NCI-H2029 (cell line): ENCODE measurements around the gene ZNF543.
"Not testable (repeated sequence)": the region's sequence is repeated elsewhere in the genome, so short reads cannot be mapped to it uniquely, and the experiment has no call there.

Source experiments
- DNase-seq: peaks from one replicate; lab custom pipeline; 2025; lab: John Stamatoyannopoulos, UW

The ZNF543 gene

DNA sequence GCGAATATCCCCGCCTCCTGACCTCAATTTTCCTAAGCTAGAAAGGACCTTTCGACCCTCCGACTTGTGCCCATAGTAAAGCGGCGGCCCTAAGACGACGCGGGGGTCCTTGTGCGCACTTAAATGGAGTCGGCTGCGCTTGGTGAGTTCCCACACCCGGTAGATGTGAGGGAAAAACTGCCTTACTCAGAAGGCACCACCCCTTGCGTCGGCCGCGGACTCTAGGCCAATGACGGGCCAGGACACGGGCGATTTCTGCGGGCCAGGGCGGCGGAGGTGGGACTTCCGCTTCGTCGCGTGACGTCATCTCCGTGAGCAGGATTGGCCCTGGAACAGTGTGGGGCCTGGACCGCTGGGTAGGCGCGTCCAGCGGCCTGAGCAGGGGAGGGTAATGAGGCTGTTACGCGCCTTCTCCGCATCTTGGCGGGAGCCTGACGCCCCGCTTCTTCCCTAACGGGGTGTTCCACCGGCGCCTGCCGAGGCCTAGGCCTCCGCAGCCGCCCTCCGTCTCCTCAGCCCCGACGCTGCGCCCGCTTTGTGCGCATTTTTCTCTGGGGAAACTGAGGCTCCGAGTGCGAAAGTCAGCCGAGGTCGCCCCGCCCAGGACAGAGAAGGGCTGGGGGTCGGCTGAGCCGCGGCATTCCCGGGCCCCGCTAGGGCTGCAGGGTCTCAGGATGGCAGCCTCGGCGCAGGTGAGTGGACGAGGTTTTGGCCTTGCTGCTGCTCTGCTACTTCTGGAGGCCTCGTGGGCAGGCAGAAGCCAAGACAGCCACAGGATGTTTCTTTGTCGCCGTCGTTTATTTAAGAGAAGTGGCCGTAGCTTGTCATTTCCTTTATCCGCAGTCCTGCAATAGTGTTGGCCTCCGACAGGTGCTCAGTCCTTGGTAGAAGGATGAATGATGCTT, at the start of gene ZNF543:
ZNF543 (plus strand) TSS at position 293 of the 905 bp plus-strand sequence; CDS start at position 675, 382 bp downstream.
- DNase-seq = peak; percentile 94

DNA sequence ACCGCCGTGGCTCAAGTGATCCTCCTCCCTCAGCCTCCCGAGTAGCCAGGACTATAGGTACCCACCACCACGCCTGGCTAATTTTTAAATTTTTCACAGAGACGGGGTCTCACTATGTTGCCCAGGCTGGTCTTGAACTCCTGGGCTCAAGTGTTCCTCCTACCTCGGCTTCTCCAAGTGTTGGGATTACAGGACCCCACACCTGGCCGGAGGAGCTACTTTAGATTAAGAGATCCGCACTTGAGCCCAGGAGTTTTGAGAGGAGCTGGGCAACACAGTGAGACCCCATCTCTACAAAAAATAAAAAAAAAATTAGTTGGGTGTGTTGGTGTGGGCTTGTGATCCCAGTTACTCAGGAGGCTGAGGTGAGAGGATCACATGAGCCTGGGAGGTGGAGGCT, 49.0 kb upstream of the ZNF543 start:
- no peak for DNase-seq

DNA sequence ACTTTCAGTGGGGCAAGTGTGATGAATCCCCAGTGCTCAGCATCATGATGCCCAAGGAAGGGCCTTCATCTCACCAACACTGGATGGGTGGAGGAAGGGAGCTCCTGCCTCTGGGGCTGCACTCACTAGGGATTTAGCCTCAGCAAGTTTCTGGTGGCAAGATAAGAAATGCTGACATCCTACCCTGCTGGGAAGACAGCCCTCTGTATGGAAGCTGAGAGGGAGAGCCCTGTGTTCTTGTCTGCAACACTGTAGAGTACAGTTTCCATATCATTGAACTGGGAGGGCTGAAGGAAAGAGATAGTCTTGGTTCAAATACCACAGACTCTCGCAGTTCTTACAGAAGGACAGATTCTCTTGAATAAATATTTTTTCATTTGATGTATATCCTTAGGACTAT, 47.3 kb upstream of the ZNF543 start:
- DNase-seq = no peak

DNA sequence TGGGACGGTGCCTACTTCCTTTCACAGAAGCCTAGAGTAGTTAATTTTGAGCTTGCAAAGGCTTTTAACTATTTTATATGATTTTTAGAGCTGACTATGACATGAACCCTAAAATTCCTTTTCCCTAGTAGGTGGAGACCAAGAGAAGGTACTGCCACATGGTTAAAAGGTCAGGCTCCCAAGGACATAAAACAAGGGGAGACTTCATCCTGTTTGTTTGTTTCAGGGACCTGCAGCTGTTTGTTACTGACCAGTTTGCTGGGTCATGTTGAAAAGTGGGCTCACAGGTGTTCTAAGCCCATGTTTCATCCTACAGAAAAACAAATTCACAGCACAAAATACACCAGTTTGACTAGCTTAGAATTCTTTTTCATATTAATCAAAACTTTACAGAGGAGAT, 43.8 kb upstream of the ZNF543 start:
- DNase-seq = no peak

DNA sequence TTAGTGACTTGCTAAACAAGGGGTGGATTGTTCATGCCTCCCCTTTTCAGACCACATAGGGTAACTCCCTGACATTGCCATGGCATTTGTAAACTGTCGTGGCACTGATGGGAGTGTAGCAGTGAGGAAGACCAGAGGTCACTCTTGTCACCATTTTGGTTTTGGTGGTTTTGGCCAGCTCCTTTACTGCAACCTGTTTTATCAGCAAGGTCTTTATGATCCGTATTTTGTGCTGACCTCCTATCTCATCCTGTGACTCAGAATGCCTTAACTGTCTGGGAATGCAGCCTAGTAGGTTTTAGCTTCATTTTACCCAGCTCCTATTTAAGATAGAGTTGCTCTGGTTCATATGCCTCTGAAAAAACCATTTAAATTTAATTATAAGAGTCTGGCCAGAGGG, 41.8 kb upstream of the ZNF543 start:
- not testable (repeated sequence) for DNase-seq

DNA sequence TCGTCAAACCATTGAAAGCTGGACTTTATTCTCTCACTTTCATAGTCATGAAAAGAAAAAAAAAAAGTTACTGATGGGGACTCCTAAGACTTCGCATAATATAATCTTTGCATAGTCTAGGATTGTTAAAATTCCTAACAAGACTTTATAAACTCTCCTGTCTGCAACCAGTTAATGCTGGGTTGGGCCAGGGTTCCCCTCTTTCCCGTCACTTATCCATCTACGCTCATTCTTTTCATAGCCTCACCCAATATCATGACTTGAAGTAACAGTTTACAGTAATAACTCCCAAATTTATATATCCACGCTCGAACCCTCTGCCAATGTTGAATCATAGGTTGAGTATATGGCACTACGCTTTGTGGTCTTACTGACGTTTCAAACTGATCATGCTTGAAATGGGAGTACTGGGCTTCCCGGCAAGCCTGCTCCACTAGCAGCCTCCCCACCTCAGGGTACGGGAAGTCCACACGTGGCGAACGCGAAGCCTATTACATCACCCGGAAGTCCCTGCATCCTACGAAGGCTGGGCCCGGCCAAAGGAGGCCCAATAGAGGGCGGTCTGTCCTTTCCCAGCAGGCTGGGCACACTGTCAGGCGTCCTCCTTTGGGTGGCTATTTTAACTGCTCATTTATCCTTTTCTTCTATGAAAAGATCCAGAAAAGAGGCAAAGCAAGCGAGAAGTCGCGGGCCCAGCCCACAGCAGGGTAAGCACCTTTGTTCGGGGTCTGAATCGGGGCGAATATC, 40.7 kb upstream of the ZNF543 start:
- DNase-seq = peak; percentile 96

DNA sequence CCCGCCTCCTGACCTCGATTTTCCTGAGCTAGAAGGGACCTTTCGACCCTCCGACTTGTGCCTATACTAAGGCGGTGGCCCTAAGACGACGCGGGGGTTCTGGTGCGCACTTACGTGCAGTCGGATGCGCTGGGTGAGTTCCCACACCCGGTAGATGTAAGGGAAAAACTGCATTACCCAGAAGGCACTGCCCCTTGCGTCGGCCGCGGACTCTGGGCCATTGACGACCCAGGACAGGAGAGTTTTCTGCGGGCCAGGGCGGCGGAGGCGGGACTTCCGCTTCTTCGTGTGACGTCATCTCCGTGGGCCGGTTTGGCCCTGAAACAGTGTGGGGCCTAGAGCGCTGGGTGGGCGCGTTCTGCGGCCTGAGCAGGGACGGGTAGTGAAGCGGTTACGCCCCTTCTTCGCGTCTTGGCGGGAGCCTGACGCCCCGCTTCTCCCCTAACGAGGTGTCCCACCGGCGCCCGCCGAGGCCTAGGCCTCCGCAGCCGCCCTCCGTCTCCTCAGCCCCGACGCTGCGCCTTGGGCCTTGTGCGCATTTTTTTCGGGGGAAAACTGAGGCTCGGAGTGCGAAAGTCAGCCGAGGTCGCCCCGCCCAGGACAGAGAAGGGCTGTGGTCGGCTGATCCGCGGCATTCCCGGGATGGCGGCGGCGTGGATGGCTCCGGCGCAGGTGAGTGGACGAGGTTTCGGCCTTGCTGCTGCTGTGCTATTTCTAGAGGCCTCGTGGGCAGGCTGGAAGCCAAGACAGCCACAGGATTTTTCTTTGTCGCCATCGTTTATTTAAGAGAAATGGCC, 39.9 kb upstream of the ZNF543 start, which contains the start of gene ZNF460:
ZNF460 (plus strand) TSS at position 321 of the 797 bp plus-strand sequence; CDS start at position 643, 322 bp downstream.
- DNase-seq = peak; percentile 95

DNA sequence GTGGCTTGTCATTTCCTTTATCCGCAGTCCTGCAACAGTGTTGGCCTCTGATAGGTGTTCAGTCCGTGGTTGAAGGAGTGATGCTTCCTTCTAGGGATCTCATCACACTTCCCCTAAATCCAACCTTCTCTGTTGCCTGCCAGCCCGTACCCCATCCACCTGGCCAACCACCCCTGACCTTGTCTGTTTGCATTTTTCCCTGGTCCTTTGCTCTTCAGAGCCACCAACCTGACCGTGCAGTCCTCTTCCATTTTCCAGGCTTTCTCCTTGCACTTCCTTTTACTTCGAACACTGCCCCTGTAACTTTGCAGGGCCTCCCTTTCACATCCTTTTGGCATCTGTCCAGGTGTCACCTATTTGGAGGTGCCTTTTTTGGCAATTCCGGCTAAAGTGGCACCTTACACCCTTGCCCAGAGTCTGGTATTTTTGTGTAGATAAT, 39.3 kb upstream of the ZNF543 start:
- DNase-seq = peak; percentile 29

DNA sequence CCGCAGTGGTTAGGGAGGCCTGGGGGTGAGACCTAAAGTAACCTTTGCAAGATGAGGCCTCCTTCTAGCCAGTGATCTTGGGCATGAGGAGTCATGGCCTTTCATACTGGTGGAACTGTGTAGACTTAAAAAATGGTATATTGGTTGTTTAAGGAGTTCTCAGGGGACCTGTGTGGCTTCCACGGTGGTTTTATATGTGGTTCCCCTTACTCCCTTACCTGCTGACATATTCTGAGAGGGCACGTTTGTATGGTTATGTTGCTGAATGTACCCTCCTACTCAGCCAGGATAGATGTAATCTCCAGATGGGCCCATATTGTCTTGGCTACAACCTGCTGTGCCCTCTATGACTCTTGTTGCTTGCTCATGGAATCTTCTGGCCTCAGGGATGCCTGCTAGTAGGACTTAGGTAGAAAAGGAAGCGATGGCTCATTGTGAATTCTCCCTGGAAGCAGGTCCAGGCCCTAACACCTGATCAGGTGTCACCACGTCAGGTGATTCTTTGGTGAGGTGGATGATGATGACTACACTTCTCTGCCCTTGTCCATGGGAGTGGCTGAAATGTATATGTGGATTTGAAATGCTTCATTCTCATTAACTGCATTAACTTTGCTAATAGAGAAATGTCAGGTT, 38.1 kb upstream of the ZNF543 start:
- no peak for DNase-seq

DNA sequence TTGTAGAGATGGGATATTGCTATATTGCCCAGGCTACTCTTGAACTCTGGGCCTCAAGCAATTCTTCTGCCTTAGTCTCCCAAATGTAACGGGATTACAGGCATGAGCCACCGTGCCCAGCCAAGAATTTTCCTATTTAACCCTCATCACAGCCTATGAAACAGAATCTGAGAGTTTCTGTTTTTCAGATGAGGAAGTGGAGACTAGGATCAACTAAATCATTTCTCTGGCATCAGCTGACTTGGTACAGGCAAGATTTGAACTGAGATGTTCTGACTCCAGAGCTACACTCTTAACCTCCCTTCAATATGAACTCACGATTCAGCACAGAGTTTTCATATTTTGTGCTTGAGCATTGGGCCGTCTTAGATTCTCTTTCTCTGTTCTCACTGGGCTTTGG, 31.9 kb upstream of the ZNF543 start:
- no peak for DNase-seq

DNA sequence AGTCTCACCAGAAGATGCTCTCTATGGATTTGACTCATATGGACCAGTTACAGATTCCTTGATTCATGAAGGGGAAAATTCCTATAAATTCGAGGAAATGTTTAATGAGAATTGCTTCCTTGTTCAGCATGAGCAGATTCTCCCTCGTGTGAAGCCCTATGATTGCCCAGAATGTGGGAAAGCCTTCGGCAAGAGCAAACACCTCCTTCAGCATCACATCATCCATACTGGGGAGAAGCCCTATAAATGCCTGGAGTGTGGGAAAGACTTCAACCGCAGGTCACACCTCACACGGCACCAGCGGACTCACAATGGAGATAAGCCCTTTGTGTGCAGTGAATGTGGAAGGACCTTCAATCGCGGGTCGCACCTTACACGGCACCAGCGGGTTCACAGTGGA, 29.3 kb upstream of the ZNF543 start:
- DNase-seq = no peak

DNA sequence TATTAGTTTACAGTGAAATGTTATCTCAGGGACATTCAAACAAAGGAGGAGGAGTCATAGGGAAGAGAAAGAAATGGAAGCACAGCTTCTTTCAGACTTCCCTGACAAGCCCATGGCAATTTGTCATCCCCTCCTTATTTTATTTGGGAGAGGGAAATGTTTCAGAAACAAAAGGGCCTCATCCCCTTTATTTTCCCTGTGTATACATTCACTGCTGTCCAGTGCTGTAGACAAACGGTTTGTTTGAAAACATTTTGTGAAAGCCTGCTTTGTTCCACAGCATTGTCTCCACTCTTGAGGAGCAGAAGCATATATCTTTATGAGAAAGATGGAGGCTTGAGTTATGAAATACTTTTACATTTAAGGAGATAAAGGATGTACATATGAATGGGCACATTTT, 27.7 kb upstream of the ZNF543 start:
- DNase-seq = no peak

DNA sequence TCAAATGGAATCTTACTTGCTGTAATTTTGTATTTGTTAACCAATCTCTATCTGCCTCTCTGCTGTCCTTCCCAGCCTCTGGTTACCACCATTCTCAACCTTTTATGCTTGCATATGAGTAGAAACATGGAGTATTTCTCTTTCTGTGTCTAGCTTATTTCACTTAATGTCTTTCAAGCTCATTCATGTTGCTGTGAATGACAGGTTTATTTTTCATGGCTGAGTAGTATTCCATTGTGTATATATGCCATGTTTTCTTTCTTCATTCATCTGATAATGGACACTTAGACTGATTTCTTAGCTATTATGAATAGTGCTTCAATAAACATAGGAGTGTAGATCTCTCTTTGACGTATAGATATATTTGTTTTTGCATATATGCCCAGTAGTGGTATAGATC, 26.6 kb upstream of the ZNF543 start:
- no peak for DNase-seq

DNA sequence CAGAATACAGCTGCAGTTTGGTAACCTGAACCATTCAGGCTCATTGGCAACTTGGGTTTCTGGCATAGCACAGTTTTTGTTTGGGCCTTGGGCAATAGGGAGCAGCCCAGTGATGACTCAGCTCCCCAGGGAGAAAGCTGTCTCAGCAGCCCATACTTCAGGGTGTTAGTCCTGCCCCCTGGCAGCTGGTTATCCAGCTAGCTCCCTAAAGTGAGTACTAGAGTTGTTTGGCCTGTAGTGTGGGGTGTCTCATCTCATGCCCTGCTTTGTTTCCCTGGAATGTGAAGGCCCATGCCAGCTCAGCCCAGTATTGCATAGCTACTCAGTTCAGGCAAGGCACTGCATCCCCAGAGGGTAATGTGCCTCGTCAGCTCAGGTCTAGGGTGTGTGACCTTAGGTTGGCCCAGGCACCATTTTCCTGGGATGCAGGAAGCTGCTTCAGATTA, 18.2 kb upstream of the ZNF543 start:
- DNase-seq = no peak

DNA sequence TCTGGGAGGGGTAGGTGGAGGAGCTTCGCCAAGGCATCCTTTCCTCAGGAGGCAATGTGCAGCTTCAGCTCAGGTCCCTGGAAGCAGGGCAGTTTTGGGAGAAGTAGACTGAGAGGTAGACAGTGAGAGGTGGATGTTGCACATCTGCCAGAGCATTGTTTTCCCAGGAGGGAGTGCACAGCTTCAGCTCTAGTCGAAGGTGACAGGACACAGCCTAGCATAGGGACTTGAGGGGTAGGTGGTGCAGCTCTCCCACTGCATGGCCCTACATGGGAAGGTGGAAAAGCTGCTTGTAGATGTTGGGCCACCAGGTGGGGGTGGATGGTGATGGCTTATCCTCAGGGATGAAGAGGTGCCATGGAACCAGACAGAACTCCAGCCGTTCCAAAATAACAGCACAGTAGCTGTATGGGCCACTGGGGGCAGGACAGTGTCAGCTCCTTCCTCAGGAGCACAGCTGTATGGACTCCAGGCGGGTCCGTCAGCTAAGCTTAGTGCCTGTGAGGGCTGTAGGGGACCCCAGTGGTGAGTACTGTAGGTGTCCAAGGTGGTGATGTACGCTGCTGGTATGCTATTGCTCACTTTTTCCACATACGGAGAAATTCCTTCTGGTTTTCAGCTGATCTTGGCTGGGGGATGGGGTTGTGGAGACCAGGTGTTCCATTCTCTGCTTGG, 17.4 kb upstream of the ZNF543 start:
- DNase-seq = no peak

DNA sequence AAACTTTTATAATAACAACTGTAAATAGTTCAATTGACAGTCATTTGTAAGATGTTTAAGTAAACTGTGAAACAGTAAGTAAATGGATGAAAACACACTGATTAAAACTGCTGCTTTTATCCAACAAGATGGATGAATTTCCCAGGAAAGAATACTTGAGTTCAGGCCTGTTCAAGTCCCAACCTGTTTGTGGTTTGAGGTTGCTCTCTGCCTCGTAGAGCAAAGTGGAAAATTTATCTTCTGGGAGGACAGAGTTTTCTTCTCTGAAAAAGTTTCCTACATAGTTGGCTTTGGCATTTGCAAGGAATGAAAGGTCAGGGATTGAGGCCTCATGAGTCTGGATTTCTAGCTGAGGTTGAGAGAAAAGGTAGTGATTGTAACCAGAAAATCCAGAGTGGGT, 15.2 kb upstream of the ZNF543 start:
- no peak for DNase-seq

DNA sequence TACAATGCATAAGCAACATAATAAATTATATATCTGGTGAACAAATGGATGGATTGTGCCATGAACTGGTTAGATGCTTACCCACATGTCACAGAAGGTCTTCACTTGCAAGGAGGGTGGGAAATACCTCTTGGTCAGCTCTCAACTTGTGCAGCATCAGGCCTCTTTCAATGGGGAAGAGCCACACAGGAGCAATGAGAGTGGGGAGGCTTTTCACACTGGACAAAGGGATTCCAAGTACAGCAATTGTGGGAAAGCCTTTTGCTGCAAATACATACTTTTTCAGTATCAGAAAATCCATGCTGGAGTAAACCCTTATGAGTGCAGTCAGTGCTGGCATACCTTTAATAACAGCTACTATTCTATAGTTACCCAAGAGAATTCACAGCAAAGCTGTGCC, 11.8 kb upstream of the ZNF543 start:
- no peak for DNase-seq

DNA sequence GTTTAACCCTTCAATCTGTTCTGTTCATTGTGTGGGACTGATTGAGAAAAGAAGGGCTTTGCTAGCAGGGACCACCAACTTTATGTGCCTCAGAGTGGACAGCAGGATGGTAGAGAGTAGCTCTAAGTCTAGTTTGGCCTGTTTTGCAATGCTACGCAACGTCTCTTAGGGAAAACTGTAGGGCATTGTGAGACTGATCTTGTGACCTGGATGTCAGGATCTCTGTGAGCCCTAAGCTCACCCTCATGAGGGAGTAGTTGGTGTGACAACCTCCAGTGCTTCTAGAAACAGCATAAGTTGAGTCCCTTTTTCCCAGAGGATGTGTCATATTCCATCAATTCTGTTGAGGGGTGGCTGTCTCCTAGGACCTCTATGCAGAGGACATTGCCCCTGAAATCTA, 9.5 kb upstream of the ZNF543 start:
- DNase-seq = no peak

DNA sequence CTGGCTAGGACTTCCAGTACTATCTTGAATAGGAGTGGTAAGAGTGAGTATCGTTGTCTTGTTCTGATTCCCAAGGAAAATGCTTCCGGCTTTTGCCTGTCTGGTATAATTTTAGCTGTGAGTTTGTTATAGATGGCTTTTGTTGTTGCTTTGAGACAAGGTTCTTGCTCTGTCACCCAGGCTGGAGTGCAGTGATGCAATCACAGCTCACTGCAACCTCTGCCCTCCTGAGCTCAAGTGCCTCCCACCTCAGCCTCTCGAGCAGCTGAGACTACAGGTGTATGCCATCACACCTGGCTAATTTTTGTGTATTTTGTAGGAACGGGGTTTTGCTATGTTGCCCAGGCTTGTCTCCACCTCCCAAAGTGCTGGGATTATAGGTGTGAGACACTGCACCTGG, 6.1 kb upstream of the ZNF543 start:
- DNase-seq = no peak

DNA sequence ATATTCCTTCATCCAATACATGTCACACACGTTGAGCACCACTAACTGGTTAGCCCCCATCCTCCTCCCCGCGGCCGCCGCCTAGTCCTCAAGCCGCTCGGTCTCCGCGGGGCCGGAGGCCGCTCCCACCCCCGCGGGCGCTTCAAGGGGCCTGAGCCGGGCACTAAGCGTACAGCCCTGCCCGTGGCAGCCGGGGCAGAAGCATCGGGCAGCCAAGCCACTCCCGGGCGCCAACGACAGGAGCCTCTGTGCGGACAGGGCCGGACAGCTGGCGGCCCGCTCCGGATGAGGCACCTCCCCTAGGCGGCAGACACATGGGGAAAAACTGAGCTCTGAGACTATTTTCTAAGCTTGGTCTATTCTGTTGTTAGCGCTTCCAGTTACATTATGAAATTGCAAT, 2.8 kb upstream of the ZNF543 start:
- no peak for DNase-seq

DNA sequence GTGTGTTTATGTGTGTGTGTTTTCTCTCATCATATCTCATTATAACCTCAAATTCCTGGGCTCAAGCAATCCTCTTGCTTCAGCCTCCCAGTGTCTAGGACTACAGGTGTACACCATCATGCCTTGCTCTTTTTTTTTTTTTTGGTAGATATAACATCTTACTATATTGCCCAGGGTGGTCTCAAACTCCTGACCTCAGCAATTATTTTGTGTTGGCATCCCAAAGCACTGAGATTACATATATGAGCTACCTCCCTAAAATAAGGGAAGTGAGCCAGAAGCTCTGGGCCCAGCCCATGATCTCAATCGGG, 448 bp upstream of the ZNF543 start:
- DNase-seq = no peak
